ENCODE data around the gene COG4.
"Not testable (repeated sequence)": the region's sequence is repeated elsewhere in the genome, so short reads cannot be mapped to it uniquely, and the experiment has no call there.

The COG4 gene

GRCh38 chr16:70453892-70454221, 69.5 kb downstream of the COG4 start:
- peak in 1 of 2 donors; percentile 21 for DNase-seq

- DNase-seq: no peak
Measured at GRCh38 chr16:70453117-70453891, 70.0 kb downstream of the COG4 start.

GRCh38 chr16:70451004-70451340, 72.4 kb downstream of the COG4 start:
- DNase-seq: not testable (repeated sequence)

GRCh38 chr16:70450142-70451003, 73.0 kb downstream of the COG4 start:
- DNase-seq: not testable (repeated sequence)

- no peak for DNase-seq
Measured at GRCh38 chr16:70448075-70448474, 75.3 kb downstream of the COG4 start.

- DNase-seq: no peak
Measured at GRCh38 chr16:70444249-70445063, 78.9 kb downstream of the COG4 start.

GRCh38 chr16:70442344-70442743, 81.0 kb downstream of the COG4 start:
- no peak for DNase-seq

GRCh38 chr16:70441406-70441990, 81.9 kb downstream of the COG4 start:
- no peak for DNase-seq

GRCh38 chr16:70440009-70440692, 83.2 kb downstream of the COG4 start:
- no peak for DNase-seq

GRCh38 chr16:70438969-70439862, 84.1 kb downstream of the COG4 start, which contains the start of gene ST3GAL2:
ST3GAL2 (minus strand) TSS chr16:70439100; CDS start chr16:70398530, 40,570 bp downstream.
- DNase-seq: peak; percentile 96

- DNase-seq: no peak
Measured at GRCh38 chr16:70438585-70438968, 84.8 kb downstream of the COG4 start.

GRCh38 chr16:70437582-70438557, 85.5 kb downstream of the COG4 start:
- no peak for DNase-seq

- DNase-seq: no peak
Measured at GRCh38 chr16:70437017-70437581, 86.3 kb downstream of the COG4 start.

- DNase-seq: no peak
Measured at GRCh38 chr16:70434484-70435260, 88.7 kb downstream of the COG4 start.

GRCh38 chr16:70433458-70434103, 89.8 kb downstream of the COG4 start:
- DNase-seq: no peak

- no peak for DNase-seq
Measured at GRCh38 chr16:70432723-70433457, 90.5 kb downstream of the COG4 start.

- DNase-seq: no peak
Measured at GRCh38 chr16:70432356-70432722, 91.0 kb downstream of the COG4 start.

Data from CD4-positive, alpha-beta T cell treated with Interleukin-1 beta for 1 hour (primary cell).